Activated naive CD8-positive, alpha-beta T cell treated with anti-CD3 and anti-CD28 coated beads, Interleukin-2, amount 50 U/mL, for 16 hours (primary cell): ENCODE measurements around the gene LGALS9.
A peak's percentile ranks its signal among the peaks of the same experiment; 100 is the strongest.
"Not testable (repeated sequence)": the region's sequence is repeated elsewhere in the genome, so short reads cannot be mapped to it uniquely, and the experiment has no call there.

Experiments used
- DNase-seq: peaks from one replicate; pipeline ENCODE4 v3.0.0-alpha.2; 2020; ENCODE audit warnings: low read depth, low spot score

Gene LGALS9

GRCh38 chr17:27654136-27654535 is 23.1 kb downstream of the LGALS9 start:
- DNase-seq = no peak

- DNase-seq = peak; percentile 37
Measured at GRCh38 chr17:27654654-27655524, 23.9 kb downstream of the LGALS9 start.

GRCh38 chr17:27655525-27656111 is 24.6 kb downstream of the LGALS9 start:
- DNase-seq = not testable (repeated sequence)

- DNase-seq = not testable (repeated sequence)
Measured at GRCh38 chr17:27656620-27657019, 25.6 kb downstream of the LGALS9 start.

GRCh38 chr17:27657620-27658019 is 26.6 kb downstream of the LGALS9 start:
- DNase-seq = no peak

- no peak for DNase-seq
Measured at GRCh38 chr17:27659683-27660082, 28.7 kb downstream of the LGALS9 start.

GRCh38 chr17:27660436-27660835 is 29.4 kb downstream of the LGALS9 start:
- no peak for DNase-seq

- DNase-seq = no peak
Measured at GRCh38 chr17:27663936-27664605, 33.1 kb downstream of the LGALS9 start.

GRCh38 chr17:27664606-27664965 is 33.6 kb downstream of the LGALS9 start:
- DNase-seq = no peak

- no peak for DNase-seq
Measured at GRCh38 chr17:27665549-27665948, 34.6 kb downstream of the LGALS9 start.

- not testable (repeated sequence) for DNase-seq
Measured at GRCh38 chr17:27666270-27666669, 35.3 kb downstream of the LGALS9 start.

- DNase-seq = no peak
Measured at GRCh38 chr17:27666831-27667560, 36.0 kb downstream of the LGALS9 start.

- no peak for DNase-seq
Measured at GRCh38 chr17:27667656-27668487, 36.9 kb downstream of the LGALS9 start.

GRCh38 chr17:27668488-27668823 is 37.5 kb downstream of the LGALS9 start:
- DNase-seq = no peak

- DNase-seq = no peak
Measured at GRCh38 chr17:27669136-27669535, 38.1 kb downstream of the LGALS9 start.

GRCh38 chr17:27669850-27670249 is 38.9 kb downstream of the LGALS9 start:
- no peak for DNase-seq

GRCh38 chr17:27670791-27671590 is 40.0 kb downstream of the LGALS9 start:
- DNase-seq = no peak

GRCh38 chr17:27671591-27671910 is 40.6 kb downstream of the LGALS9 start:
- no peak for DNase-seq

- DNase-seq = not testable (repeated sequence)
Measured at GRCh38 chr17:27671977-27672480, 41.0 kb downstream of the LGALS9 start.

- no peak for DNase-seq
Measured at GRCh38 chr17:27674335-27674734, 43.3 kb downstream of the LGALS9 start.
